Middle frontal gyrus (tissue), 1 donor: ENCODE results near the gene RBMS3.
"Not testable (repeated sequence)": the region's sequence is repeated elsewhere in the genome, so short reads cannot be mapped to it uniquely, and the experiment has no call there.

Experiments used
- DNase-seq: peaks from one replicate; pipeline ENCODE4 v3.0.0-alpha.2; 2015; ENCODE audit warnings: low spot score; ENCODE audit errors: extremely low spot score

The RBMS3 gene

DNA sequence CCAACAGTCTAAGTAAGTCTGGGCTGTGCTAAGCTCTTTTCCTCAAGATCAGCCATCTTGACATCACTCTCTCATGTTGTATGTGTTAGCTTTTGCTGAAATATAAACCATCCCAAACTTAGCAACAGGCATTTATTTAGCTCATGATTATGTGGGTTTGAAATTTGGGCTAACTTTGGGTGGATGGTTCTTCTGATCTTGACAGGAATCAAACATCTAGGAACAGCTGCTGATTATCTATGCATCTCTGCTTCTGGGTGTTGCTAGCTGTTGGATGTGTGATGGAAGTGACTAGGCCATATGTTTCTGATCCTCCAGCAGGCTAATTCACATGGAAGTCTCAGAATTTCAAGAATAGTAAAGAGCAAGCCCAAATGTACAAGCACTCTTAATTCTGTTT is 710.3 kb downstream of the RBMS3 start:
- no peak for DNase-seq

- DNase-seq, result no peak
Measured at GRCh38 chr3:30002797-30003196, 721.9 kb downstream of the RBMS3 start.

GRCh38 chr3:30003741-30004140 is 722.9 kb downstream of the RBMS3 start:
- no peak for DNase-seq

DNA sequence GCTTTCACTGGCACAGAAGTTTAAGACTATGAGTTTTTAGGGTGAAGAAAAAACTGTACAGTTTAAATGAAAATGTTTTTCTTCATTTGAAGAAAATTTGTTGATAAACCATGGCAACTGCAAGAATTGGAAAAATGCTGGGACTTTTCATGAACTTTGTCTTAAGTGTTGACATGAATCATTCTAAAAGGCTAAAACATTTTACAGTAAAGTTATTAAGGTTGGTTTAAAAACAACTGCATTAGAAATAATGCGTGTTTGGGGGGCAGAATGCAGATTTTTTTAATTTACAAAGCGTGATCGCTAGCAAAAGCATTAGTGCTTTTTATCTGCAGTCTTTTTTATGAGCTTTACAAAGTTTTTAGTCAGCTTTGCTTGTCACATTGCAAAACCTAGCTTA is 723.6 kb downstream of the RBMS3 start:
- no peak for DNase-seq

- DNase-seq, result no peak
Measured at GRCh38 chr3:30006111-30006510, 725.2 kb downstream of the RBMS3 start.

DNA sequence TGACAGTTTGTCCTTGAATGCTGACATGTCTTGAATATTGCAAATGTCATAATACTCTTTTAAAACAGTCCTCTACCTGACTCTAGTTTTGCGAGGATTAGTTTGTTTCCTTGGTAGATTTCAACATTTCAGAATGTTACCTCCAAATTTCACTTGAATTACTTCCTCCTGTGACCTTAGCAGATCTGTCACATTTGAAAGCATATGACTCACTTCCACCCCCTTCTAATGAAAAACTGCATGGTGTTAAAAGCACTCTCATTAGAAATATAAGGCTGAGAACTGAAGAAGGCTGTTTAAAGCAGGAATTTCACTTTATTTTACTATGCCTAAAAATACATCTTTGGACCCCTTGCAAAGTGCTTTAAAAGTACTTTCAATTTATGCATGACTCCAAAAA is 726.8 kb downstream of the RBMS3 start:
- no peak for DNase-seq

DNA sequence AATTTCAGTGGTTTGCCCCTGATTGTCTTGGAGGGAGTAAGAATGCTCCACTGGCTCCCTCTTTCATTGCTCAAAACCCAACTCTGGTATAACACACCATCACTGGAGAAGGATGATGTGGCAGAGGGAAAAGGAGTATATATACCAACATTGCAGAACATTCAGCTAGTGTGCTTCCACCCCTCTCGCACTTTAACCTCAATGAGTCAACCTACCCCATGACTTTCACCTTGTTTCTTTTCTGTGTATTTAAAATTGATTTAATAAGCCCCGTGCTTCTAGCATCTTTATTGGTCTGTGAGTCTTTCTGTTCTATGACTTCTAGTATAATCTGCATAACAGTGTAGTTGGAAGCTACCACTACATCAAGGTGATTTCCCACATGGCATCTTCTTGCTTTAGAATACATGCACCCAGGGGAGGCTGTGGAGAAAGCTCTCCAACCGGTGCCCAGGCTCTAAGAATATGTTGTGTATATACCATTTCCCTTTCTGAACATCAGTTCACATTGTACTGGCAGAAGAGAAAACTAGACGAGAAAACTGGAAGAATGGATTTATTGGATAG is 730.4 kb downstream of the RBMS3 start:
- DNase-seq, result no peak

DNA sequence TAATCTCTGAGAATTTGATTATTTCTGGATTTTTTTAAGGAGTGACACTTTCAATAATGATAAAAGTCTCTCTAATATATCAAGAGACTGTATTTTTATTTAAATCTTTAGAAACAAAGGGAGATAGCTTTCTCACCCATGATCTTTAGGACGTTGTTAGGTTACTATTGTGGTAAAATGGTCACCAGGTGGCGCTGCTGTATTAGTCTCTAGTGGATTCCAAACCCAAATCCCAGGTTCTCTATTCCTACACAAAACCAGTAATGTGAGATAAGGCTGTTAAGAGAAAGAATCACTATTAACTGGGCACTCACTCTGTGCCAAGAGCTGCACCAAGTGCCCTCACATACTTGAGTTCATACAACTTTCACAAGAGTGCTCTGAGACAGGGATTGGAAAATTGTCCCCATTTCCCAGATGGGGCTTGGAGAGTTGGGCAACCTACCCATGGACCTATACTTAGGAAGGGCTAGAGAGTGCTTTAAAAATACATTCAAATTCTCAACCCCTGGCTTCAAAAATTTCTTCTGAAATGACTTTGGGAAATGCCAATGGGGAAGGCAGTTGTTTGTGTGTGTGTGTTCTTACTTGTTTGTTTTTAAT is 732.2 kb downstream of the RBMS3 start:
- DNase-seq, result peak; percentile 30

DNA sequence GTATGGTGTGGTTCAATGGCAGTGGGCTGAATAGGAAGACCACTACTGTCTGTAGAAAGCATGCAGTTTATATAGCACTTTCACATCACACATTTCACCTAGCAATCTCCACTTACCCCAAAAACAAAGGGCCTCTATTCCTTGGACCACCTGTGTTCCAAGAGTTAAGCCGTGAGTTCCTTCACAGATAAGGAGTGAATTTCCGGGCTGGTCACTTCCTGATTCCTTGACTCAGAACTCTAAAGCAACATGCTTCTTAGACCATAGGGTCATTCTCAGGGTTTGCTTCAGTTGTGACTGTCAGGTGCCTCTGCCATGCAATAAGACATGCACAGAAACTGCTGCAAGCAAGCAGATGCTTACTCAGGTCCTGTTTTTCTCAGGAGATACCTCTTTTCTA is 737.0 kb downstream of the RBMS3 start:
- DNase-seq, result no peak

- no peak for DNase-seq
Measured at GRCh38 chr3:30020380-30020779, 739.5 kb downstream of the RBMS3 start.

DNA sequence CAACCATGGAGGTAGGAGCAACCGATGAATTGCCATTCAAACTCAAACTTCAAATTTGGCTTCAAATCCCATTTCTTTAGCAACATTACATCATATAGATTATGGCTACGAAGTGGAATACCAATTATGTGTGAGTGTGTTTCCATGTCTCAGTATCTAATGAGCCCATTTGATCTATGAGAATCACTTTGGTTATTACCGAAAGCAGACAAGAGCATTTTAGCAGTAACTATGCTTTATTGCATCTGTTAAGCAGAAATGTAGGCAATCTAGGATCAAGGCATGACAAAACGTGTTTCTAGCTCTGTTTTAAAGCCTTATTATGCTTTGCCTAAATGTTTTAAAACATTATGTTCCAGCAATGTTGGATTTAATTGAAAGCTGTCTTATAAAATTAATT is 743.6 kb downstream of the RBMS3 start:
- no peak for DNase-seq

DNA sequence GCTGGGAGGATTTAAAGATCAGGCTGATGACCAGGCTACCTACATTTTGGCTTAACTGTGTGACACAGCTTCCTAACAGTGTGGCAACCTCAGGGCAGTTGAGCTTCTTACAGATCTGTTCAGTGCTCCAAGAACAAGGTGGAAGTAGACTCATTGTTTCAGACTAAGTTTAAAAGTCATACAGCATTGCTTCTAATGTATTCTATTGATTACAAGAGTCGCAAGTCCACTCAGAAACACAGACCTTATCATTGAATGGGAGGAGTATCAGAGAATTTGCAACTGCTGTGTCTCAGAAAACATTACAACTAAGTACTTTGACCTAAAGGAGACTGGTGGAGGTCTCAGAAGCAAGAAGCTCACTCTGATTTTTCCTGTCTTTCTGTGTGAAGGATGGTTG is 746.0 kb downstream of the RBMS3 start:
- no peak for DNase-seq

- DNase-seq, result no peak
Measured at GRCh38 chr3:30034246-30034991, 753.5 kb downstream of the RBMS3 start.

GRCh38 chr3:30035935-30036567 is 755.2 kb downstream of the RBMS3 start:
- no peak for DNase-seq

DNA sequence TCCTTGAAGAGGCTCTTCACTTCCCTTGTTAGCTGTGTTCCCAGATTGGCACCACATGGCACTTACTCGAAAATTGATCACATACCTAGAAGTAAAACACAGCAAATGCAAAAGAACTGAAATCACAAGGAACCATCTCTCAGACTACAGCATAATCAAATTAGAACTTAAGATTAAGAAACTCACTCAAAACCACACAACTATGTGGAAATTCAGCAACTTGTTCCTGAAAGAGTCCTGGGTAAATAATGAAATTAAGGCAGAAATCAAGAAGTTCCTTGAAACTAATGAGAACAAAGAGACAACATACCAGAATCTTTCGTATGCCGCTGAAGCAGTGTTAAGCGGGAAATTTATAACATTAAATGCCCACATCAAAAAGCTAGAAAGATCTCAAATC is 759.3 kb downstream of the RBMS3 start:
- DNase-seq, result no peak

- DNase-seq, result not testable (repeated sequence)
Measured at GRCh38 chr3:30041481-30041880, 760.6 kb downstream of the RBMS3 start.

DNA sequence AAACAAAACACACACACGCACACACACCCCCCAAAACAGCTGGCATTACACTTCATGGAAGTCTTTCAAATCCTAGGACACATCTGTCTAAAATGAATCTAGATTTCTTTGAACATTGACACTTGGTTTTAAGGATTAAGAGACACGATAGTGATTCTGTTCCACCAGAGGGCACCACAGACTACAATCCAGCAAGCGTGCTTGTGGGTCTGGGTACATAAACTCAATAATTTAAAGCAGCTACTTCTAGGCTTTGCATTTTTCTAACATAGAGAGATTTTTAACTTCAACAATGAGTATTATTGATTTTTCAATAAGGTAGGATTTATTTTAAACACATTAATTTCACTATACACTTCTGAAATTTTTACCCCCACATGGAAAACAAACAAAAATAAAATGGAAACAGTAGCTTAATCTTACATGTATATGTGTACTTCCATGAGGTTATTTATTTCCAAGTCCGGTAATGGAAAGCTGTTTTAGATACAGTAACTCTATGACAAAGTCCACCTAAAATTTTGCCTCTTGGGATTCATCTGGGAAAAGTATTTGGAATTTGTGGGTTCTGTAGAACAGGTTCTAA is 761.5 kb downstream of the RBMS3 start:
- no peak for DNase-seq

- no peak for DNase-seq
Measured at GRCh38 chr3:30042916-30043555, 762.2 kb downstream of the RBMS3 start.

DNA sequence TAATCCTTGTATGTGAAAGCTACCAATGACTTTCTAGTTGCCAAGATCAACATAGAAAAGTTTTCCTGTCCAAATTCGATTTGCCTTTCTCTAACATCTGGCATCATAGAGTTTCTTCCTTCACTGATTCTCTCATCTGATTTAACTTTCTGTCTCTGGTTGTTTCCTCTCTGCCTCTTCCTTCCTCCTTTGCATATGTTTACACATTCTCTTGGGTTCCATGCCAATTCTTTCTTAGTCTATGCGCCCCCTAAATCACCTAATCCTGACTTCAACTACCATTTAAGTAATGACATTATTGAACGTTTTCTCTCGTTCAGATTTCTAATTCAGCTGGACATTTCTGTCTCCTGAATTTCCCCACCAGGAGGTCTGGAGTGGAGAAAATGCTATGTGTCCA is 763.6 kb downstream of the RBMS3 start:
- DNase-seq, result no peak

DNA sequence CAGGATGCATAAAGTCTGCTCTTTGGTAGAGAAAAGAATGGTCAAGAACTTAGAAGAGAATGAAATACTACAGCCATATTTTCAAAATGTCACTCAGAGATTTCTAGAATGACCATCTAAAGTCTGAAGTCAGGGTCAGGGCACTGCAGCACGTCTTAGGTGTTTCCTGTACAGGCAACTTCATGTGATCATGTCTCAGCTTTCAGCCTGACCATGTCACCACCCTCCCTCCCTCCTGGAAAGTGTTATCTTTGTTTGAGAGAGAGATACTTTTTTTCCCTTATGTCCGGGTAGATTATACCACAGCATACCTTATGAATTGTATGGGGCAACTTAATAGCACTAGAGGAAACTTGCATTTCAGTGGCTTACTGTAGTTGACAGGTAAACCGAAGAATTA is 767.6 kb downstream of the RBMS3 start:
- DNase-seq, result no peak

GRCh38 chr3:30050116-30050515 is 769.2 kb downstream of the RBMS3 start:
- DNase-seq, result not testable (repeated sequence)

GRCh38 chr3:30059240-30059639 is 778.4 kb downstream of the RBMS3 start:
- no peak for DNase-seq
